Measurements from ENCODE around the gene AUTS2. TPM values are rescaled to one million over a fixed set of nuclear protein-coding genes. Genes with fewer than 3 reads are reported as not detected.

AUTS2 gene
- total and polyA plus RNA-seq, 10 of the 15 experiments (the other 5 are each of a cell fraction or from before 2014, with no cell fraction given) = 6.4 to 55.6 (median 21.6) TPM

DNA sequence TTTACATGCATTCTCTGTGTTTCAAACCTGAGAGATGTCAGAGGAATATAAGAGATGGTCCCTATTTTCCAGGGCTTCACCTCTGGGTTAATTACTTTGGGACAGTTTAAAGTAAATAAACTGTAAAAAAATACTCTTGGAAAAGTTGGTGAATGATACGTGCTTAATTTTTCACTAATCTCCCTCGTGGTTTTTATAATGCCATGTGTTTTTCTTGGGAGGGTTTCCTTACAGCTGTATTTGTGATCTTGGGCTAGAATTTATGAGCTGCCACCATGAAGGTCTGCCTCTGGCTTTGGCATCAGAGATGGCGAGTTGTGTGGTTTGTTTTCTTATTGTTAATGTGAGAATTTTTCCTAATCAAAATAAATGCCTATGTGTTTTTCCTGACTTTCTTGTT lies 322.5 kb downstream of the AUTS2 start:
- Histone ChIP-seq H3K36me3 (ENCODE audit: control insufficient read depth in 2 of 2, insufficient read depth in 2 of 2, low read length in 1 of 2) (no peaks in the 10 kb centered on the region), H3K4me2 (ENCODE audit: control insufficient read depth, insufficient read depth) (no peak overlapping the region), H3K4me1 (ENCODE audit: control insufficient read depth, insufficient read depth, low read length) (peaks cover 16% of the 10 kb centered on the region), H2AFZ (ENCODE audit: control insufficient read depth, low read depth, low read length) (no peak overlapping the region), H3K9ac (ENCODE audit: control insufficient read depth, insufficient read depth, low read length) (no peak overlapping the region), H3K79me2 (ENCODE audit: control insufficient read depth, insufficient read depth, low read length) (peaks cover 9% of the 10 kb centered on the region), H3K4me3 (no peak overlapping the region), H4K20me1 (ENCODE audit: control insufficient read depth, insufficient read depth) (no peaks in the 10 kb centered on the region), H3K9me3 (replicated peaks; ENCODE audit: control insufficient read depth, insufficient read depth, low read length) (peaks cover 3% of the 10 kb centered on the region), H3K27me3 (replicated peaks in 1 of 2; ENCODE audit: control insufficient read depth in 2 of 2, insufficient read depth in 2 of 2, low read length in 1 of 2) (no peaks in the 10 kb centered on the region), H3K27ac (ENCODE audit: control insufficient read depth, insufficient read depth) (peak overlapping the region; percentile 10; the same call in 1 of the 2 replicates)
- intact Hi-C loops (cut with micrococcal nuclease; ENCODE audit: unreplicated experiment) = loop anchor here (5.0 kb wide), 1 partner anchor 158 kb away; no protein-coding TSS in a partner anchor
- DNase-seq (ENCODE audit: low read depth, low spot score) (no peak), FAIRE-seq (no peak), ATAC-seq (no peak)
- in situ Hi-C loops (cut with MboI) = no loop called here
- RAD21 ChIA-PET (ENCODE audit: unreplicated experiment) = interaction anchor here (1.3 to 4.8 kb wide), 3 partner anchors 11 to 118 kb away, joined by 3 to 39 read pairs (median 6); no protein-coding TSS in a partner anchor
- BruUV-seq (replicated peaks) = no TSS peak
- POLR2A ChIA-PET = no interaction called here
- 61% methylated on average over 3 of the region's 3 CpGs for WGBS (ENCODE audit: insufficient coverage, insufficient replicate concordance, low lambda C conversion rate, missing lambda C conversion rate)
- CTCF ChIA-PET = interaction anchor here (0.6 kb wide), 1 partner anchor 146 kb away, joined by 3 read pairs; no protein-coding TSS in a partner anchor
- SMC1A ChIA-PET (ENCODE audit: uncharacterized antibody, unreplicated experiment) = interaction anchor here (0.6 to 8.8 kb wide), 4 partner anchors 13 to 303 kb away, joined by 3 to 72 read pairs (median 4); no protein-coding TSS in a partner anchor
- TF ChIP-seq SUZ12 (IDR thresholded peaks at IDR 0.05; ENCODE audit: unreplicated experiment) = no peak
- no peak for TF ChIP-seq NR2C1 (IDR thresholded peaks at IDR 0.05)
- no peak for TF ChIP-seq BCL11A (IDR thresholded peaks at IDR 0.05; ENCODE audit: low read depth, low read length)
- TF ChIP-seq, protein P1, sequence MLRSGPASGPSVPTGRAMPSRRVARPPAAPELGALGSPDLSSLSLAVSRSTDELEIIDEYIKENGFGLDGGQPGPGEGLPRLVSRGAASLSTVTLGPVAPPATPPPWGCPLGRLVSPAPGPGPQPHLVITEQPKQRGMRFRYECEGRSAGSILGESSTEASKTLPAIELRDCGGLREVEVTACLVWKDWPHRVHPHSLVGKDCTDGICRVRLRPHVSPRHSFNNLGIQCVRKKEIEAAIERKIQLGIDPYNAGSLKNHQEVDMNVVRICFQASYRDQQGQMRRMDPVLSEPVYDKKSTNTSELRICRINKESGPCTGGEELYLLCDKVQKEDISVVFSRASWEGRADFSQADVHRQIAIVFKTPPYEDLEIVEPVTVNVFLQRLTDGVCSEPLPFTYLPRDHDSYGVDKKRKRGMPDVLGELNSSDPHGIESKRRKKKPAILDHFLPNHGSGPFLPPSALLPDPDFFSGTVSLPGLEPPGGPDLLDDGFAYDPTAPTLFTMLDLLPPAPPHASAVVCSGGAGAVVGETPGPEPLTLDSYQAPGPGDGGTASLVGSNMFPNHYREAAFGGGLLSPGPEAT (IDR thresholded peaks at IDR 0.05; ENCODE audit: low read depth) = no peak
- TF ChIP-seq MTA2 (IDR thresholded peaks at IDR 0.05; ENCODE audit: low read depth) = no peak
- TF ChIP-seq SPI1 (IDR thresholded peaks at IDR 0.05; ENCODE audit: borderline replicate concordance, insufficient read depth, low read depth, low read length) = no peak
- TF ChIP-seq CHD1 (IDR thresholded peaks at IDR 0.05; ENCODE audit: low read depth, low read length) = no peak
- no peak for TF ChIP-seq EP300 (IDR thresholded peaks at IDR 0.05; ENCODE audit: borderline replicate concordance in 1 of 2, control insufficient read depth in 1 of 2, low read depth in 2 of 2, low read length in 2 of 2)
- TF ChIP-seq RAD51 (IDR thresholded peaks at IDR 0.05) = no peak
- no peak for TF ChIP-seq KDM1A (IDR thresholded peaks at IDR 0.05; ENCODE audit: borderline replicate concordance)
- no peak for TF ChIP-seq ATF7 (IDR thresholded peaks at IDR 0.05; ENCODE audit: low read depth)
- no peak for TF ChIP-seq IKZF2 (IDR thresholded peaks at IDR 0.05)
- no peak for TF ChIP-seq ZSCAN29 (IDR thresholded peaks at IDR 0.05)
- TF ChIP-seq ZZZ3 (IDR thresholded peaks at IDR 0.05; ENCODE audit: control insufficient read depth, insufficient read length, low read depth) = no peak
- TF ChIP-seq ZNF207 (IDR thresholded peaks at IDR 0.05; ENCODE audit: borderline replicate concordance) = no peak
- no peak for TF ChIP-seq CEBPZ (IDR thresholded peaks at IDR 0.05; ENCODE audit: low read depth, low read length)
- no peak for TF ChIP-seq SMAD5 (IDR thresholded peaks at IDR 0.05; ENCODE audit: low read depth)

All from GM12878 (cell line).